Neural cell (in vitro differentiated cells): Measurements from ENCODE around the gene SIGLEC9.

Source experiments
- EP300 ChIP-seq: fragments of 450-650 bp; conservative IDR thresholded peaks from 2 replicates; pipeline ENCODE4 v1.6.1; 2014; ENCODE audit warnings: antibody characterized with exemption, mild to moderate bottlenecking, moderate library complexity; ENCODE audit not compliant: poor library complexity, severe bottlenecking
- EZH2 ChIP-seq: fragments of 200-600, 300-800 bp; shearing (Covaris generic), sonication (generic); IDR thresholded peaks from 2 replicates; pipeline ENCODE4 v1.6.1; 2014; ENCODE audit warnings: antibody characterized with exemption, low read length, borderline replicate concordance, mild to moderate bottlenecking; ENCODE audit not compliant: insufficient read depth, poor library complexity, severe bottlenecking
- MXI1 ChIP-seq: fragments of 450-650 bp; conservative IDR thresholded peaks from 2 replicates; pipeline ENCODE4 v1.6.1; 2014; ENCODE audit warnings: antibody characterized with exemption, mild to moderate bottlenecking; ENCODE audit not compliant: poor library complexity, severe bottlenecking
- POLR2AphosphoS5 ChIP-seq: IDR thresholded peaks from 2 replicates; pipeline ENCODE4 v1.6.1; 2012
- RAD21 ChIP-seq: fragments of 450-650 bp; conservative IDR thresholded peaks from 2 replicates; pipeline ENCODE4 v1.6.1; 2014; ENCODE audit warnings: antibody characterized with exemption, mild to moderate bottlenecking, moderate library complexity
- SMC3 ChIP-seq: fragments of 450-650 bp; conservative IDR thresholded peaks from 2 replicates; pipeline ENCODE4 v1.6.1; 2014; ENCODE audit warnings: antibody characterized with exemption, mild to moderate bottlenecking, moderate library complexity; ENCODE audit not compliant: poor library complexity
- TAF1 ChIP-seq: IDR thresholded peaks from 2 replicates; pipeline ENCODE4 v1.6.1; 2012; ENCODE audit warnings: low read depth
- TF ChIP-seq, protein P1 (sequence below): fragments of 450-650 bp; IDR thresholded peaks from 2 replicates; pipeline ENCODE4 v1.5.1; 2014; ENCODE audit warnings: antibody characterized with exemption, mild to moderate bottlenecking, moderate library complexity; ENCODE audit not compliant: poor library complexity, severe bottlenecking
- TF ChIP-seq, protein P2 (sequence below): IDR thresholded peaks from 2 replicates; pipeline ENCODE4 v1.6.1; 2012; ENCODE audit warnings: borderline replicate concordance

DNA sequence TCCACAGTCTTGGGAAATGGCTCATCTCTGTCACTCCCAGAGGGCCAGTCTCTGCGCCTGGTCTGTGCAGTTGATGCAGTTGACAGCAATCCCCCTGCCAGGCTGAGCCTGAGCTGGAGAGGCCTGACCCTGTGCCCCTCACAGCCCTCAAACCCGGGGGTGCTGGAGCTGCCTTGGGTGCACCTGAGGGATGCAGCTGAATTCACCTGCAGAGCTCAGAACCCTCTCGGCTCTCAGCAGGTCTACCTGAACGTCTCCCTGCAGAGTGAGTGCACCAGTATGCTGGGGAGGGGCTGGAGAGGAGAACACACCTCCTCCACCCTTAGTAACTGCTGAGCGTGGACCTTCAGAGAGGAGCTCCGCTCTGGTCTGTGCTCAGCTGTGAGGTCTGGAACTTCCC is 2.3 kb downstream of the SIGLEC9 start:
- no peak for TF ChIP-seq POLR2AphosphoS5
- TF ChIP-seq RAD21: no peak
- TF ChIP-seq MXI1: no peak
- TF ChIP-seq, protein P1, sequence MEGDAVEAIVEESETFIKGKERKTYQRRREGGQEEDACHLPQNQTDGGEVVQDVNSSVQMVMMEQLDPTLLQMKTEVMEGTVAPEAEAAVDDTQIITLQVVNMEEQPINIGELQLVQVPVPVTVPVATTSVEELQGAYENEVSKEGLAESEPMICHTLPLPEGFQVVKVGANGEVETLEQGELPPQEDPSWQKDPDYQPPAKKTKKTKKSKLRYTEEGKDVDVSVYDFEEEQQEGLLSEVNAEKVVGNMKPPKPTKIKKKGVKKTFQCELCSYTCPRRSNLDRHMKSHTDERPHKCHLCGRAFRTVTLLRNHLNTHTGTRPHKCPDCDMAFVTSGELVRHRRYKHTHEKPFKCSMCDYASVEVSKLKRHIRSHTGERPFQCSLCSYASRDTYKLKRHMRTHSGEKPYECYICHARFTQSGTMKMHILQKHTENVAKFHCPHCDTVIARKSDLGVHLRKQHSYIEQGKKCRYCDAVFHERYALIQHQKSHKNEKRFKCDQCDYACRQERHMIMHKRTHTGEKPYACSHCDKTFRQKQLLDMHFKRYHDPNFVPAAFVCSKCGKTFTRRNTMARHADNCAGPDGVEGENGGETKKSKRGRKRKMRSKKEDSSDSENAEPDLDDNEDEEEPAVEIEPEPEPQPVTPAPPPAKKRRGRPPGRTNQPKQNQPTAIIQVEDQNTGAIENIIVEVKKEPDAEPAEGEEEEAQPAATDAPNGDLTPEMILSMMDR: no peak
- TF ChIP-seq EZH2: no peak
- TF ChIP-seq, protein P2, sequence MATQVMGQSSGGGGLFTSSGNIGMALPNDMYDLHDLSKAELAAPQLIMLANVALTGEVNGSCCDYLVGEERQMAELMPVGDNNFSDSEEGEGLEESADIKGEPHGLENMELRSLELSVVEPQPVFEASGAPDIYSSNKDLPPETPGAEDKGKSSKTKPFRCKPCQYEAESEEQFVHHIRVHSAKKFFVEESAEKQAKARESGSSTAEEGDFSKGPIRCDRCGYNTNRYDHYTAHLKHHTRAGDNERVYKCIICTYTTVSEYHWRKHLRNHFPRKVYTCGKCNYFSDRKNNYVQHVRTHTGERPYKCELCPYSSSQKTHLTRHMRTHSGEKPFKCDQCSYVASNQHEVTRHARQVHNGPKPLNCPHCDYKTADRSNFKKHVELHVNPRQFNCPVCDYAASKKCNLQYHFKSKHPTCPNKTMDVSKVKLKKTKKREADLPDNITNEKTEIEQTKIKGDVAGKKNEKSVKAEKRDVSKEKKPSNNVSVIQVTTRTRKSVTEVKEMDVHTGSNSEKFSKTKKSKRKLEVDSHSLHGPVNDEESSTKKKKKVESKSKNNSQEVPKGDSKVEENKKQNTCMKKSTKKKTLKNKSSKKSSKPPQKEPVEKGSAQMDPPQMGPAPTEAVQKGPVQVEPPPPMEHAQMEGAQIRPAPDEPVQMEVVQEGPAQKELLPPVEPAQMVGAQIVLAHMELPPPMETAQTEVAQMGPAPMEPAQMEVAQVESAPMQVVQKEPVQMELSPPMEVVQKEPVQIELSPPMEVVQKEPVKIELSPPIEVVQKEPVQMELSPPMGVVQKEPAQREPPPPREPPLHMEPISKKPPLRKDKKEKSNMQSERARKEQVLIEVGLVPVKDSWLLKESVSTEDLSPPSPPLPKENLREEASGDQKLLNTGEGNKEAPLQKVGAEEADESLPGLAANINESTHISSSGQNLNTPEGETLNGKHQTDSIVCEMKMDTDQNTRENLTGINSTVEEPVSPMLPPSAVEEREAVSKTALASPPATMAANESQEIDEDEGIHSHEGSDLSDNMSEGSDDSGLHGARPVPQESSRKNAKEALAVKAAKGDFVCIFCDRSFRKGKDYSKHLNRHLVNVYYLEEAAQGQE: no peak
- TF ChIP-seq EP300: no peak
- no peak for TF ChIP-seq TAF1
- TF ChIP-seq SMC3: no peak
